Gastroesophageal sphincter (tissue), 4 donors: Measurements from ENCODE around the gene UNC5A. TPM values are rescaled to one million over a fixed set of nuclear protein-coding genes. Genes with fewer than 3 reads are reported as not detected.

Experiments used
- ATAC-seq: fragments of 150-250 bp; one replicate; pipeline ENCODE4 v1.9.1; 2016; ENCODE audit warnings: mild to moderate bottlenecking, moderate library complexity
- H3K27ac ChIP-seq, 4 donors: fragments of 200-600 bp; sonication (generic) in 3 of 4; 1 replicate in 3 of 4; 2 replicates in 1 of 4; pipeline ENCODE4 v1.5.1; 2016 to 2019
- H3K27me3 ChIP-seq: fragments of 200-600 bp; sonication (generic); one replicate; pipeline ENCODE4 v1.5.1; 2019
- H3K36me3 ChIP-seq, 2 donors: fragments of 200-600 bp; sonication (generic); one replicate each; pipeline ENCODE4 v1.5.1; 2019; ENCODE audit warnings: control low read depth in 1 of 2
- H3K4me1 ChIP-seq, 3 donors: fragments of 200-600 bp; sonication (generic); 1 replicate in 2 of 3; 2 replicates in 1 of 3; pipeline ENCODE4 v1.5.1; 2016 to 2019; ENCODE audit warnings: control low read depth in 2 of 3
- H3K4me3 ChIP-seq, 2 donors: fragments of 200-600 bp; sonication (generic); one replicate each; pipeline ENCODE4 v1.5.1; 2019; ENCODE audit warnings: mild to moderate bottlenecking in 1 of 2, moderate library complexity in 1 of 2
- H3K9me3 ChIP-seq, 3 donors: fragments of 200-600 bp; sonication (generic); one replicate each; pipeline ENCODE4 v1.5.1; 2017 to 2019; ENCODE audit warnings: control low read depth in 2 of 3
- EP300 ChIP-seq: sonication (generic); formaldehyde crosslinking; IDR thresholded peaks from one replicate; pipeline ENCODE4 v1.6.1; 2017; ENCODE audit warnings: antibody characterized with exemption, mild to moderate bottlenecking
- POLR2A ChIP-seq, 2 donors: fragments of 450-650 bp; IDR thresholded peaks; one replicate each; pipeline ENCODE4 v1.6.1; 2017; ENCODE audit warnings: antibody characterized with exemption in 2 of 2, mild to moderate bottlenecking in 2 of 2, moderate library complexity in 1 of 2
- POLR2AphosphoS5 ChIP-seq: sonication (generic); formaldehyde crosslinking; IDR thresholded peaks from one replicate; pipeline ENCODE4 v1.6.1; 2017; ENCODE audit warnings: antibody characterized with exemption
- WGBS, 2 donors: methylation state at CpG; one replicate each; pipeline ENCODE4 v1.1.5; 2018; ENCODE audit warnings: low coverage in 1 of 2; 5-methylcytosine and 5-hydroxymethylcytosine counted together
- total RNA-seq, 4 donors: library from RNA; depleted of rRNA; stranded (reverse); fragments of >200 nt; gene quantifications; one replicate each; pipeline ENCODE4 v1.1.0, GENCODE V29; 2016
- TF ChIP-seq, protein P1 (sequence below), 4 experiments: fragments of 200-600 bp in 2 of 4; fragments of 450-650 bp in 2 of 4; sonication (generic) in 1 of 4; IDR thresholded peaks; one replicate each; pipeline ENCODE4 v1.5.1; 2017 to 2019; ENCODE audit warnings: antibody characterized with exemption in 4 of 4, mild to moderate bottlenecking in 2 of 4, moderate library complexity in 2 of 4

Gene UNC5A
- total RNA-seq, 4 donors from 2014 or later: 0.27 TPM; not detected in 3

- Histone ChIP-seq H3K36me3 (no peaks in the 10 kb centered on the region), H3K27me3 (peaks cover 96% of the 10 kb centered on the region), H3K4me1 (peaks cover 0 to 21% (median 4%) of the 10 kb centered on the region in 3 donors), H3K27ac (no peak overlapping the region), H3K9me3 (no peaks in the 10 kb centered on the region), H3K4me3 (peak overlapping the region in 1 of 2 donors; percentile 44)
- 0% methylated on average over 2 of the region's 42 CpGs; no CpG with 5 or more reads in 1 of the 2 donors for WGBS, 2 donors
- no peak for TF ChIP-seq EP300
- no peak for TF ChIP-seq POLR2AphosphoS5
- TF ChIP-seq POLR2A (IDR thresholded peaks at IDR 0.05): no peak
- TF ChIP-seq, protein P1, sequence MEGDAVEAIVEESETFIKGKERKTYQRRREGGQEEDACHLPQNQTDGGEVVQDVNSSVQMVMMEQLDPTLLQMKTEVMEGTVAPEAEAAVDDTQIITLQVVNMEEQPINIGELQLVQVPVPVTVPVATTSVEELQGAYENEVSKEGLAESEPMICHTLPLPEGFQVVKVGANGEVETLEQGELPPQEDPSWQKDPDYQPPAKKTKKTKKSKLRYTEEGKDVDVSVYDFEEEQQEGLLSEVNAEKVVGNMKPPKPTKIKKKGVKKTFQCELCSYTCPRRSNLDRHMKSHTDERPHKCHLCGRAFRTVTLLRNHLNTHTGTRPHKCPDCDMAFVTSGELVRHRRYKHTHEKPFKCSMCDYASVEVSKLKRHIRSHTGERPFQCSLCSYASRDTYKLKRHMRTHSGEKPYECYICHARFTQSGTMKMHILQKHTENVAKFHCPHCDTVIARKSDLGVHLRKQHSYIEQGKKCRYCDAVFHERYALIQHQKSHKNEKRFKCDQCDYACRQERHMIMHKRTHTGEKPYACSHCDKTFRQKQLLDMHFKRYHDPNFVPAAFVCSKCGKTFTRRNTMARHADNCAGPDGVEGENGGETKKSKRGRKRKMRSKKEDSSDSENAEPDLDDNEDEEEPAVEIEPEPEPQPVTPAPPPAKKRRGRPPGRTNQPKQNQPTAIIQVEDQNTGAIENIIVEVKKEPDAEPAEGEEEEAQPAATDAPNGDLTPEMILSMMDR (IDR thresholded peaks at IDR 0.05): no peak
- no peak for ATAC-seq
These were observed 7.0 kb downstream of the UNC5A start for GRCh38 chr5:176817369-176817840.

- no peaks in the 10 kb centered on the region for H3K36me3 ChIP-seq
- peak overlapping the region in 1 of 2 donors; percentile 44 for H3K4me3 ChIP-seq
- peaks cover 0 to 16% (median 4%) of the 10 kb centered on the region in 3 donors for H3K4me1 ChIP-seq
- H3K27me3 ChIP-seq: peaks cover 96% of the 10 kb centered on the region
- peak; percentile 17 for ATAC-seq
- H3K27ac ChIP-seq: no peak overlapping the region
- TF ChIP-seq POLR2A (IDR thresholded peaks at IDR 0.05) (no peak), POLR2AphosphoS5 (no peak), EP300 (no peak)
- TF ChIP-seq, protein P1 (IDR thresholded peaks at IDR 0.05): peak in 1 of 4 experiments; percentile 22
- WGBS, 2 donors: 0% methylated on average over 2 of the region's 55 CpGs; no CpG with 5 or more reads in 1 of the 2 donors
- H3K9me3 ChIP-seq: no peaks in the 10 kb centered on the region
These were observed 7.5 kb downstream of the UNC5A start for GRCh38 chr5:176817841-176818377.

DNA sequence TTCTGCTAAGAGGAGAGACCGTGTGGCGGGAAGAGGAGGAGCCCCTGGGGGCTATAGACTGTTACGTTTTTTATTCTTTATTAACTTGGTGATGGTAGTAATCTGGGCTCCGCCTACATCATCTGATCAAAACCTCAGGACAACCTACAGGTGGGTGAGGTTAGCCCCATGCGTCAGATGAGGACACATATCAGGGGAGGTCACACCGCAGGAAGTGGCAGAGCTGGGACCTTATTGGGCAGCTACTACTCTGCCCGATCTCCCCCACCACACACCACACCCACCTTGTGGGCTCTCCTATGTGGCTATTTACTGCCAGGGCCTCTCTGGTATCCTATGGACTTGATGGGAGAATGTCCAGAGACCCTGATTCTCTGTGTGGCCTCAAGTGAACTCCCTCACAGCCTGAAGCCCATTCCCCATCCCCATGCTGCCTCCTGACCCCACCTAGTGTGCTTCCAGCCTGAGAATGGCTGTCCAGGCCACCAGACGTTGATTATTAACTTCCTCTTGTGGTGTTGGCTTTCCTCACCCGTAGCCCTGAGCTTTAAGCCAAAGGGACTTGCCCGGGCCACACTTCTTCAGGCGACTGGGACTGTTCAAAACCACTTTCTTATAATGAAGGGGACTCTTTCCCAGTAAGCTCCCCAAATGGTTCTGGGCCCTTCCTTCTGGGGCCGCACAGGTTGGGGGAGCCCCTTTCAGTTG, 8.2 kb downstream of the UNC5A start:
- peaks cover 0 to 16% (median 4%) of the 10 kb centered on the region in 3 donors for H3K4me1 ChIP-seq
- H3K4me3 ChIP-seq: peak overlapping the region in 1 of 2 donors; percentile 44
- 57 to 63% methylated on average over 4 to 7 of the region's 12 CpGs for WGBS, 2 donors
- H3K27me3 ChIP-seq: peaks cover 96% of the 10 kb centered on the region
- TF ChIP-seq POLR2A (IDR thresholded peaks at IDR 0.05) (no peak), POLR2AphosphoS5 (no peak), EP300 (no peak)
- TF ChIP-seq, protein P1 (IDR thresholded peaks at IDR 0.05): no peak
- H3K9me3 ChIP-seq: no peaks in the 10 kb centered on the region
- ATAC-seq: no peak
- no peaks in the 10 kb centered on the region for H3K36me3 ChIP-seq
- no peak overlapping the region for H3K27ac ChIP-seq

- no peak for ATAC-seq
These were observed 9.1 kb downstream of the UNC5A start for GRCh38 chr5:176819476-176819875.

More at GRCh38 chr5:176819476-176819875, 9.1 kb downstream of the UNC5A start:
- no peaks in the 10 kb centered on the region for H3K9me3 ChIP-seq
- peaks cover 0 to 16% (median 4%) of the 10 kb centered on the region in 3 donors for H3K4me1 ChIP-seq
- H3K27ac ChIP-seq: no peak overlapping the region
- H3K36me3 ChIP-seq: no peaks in the 10 kb centered on the region
- H3K4me3 ChIP-seq: no peak overlapping the region
- TF ChIP-seq EP300: no peak
- no peak for TF ChIP-seq POLR2AphosphoS5
- no peak for TF ChIP-seq POLR2A (IDR thresholded peaks at IDR 0.05)
- TF ChIP-seq, protein P1 (IDR thresholded peaks at IDR 0.05): no peak
- 76% methylated on average over 2 of the region's 5 CpGs; no CpG with 5 or more reads in 1 of the 2 donors for WGBS, 2 donors
- peaks cover 96% of the 10 kb centered on the region for H3K27me3 ChIP-seq
